B cell (primary cell): Measurements from ENCODE around the gene MUC13. TPM values are rescaled to one million over a fixed set of nuclear protein-coding genes. Genes with fewer than 3 reads are reported as not detected.

Experiments
- ATAC-seq: fragments of 200-7000 bp; cut with Tn5 transposase; one replicate; pipeline ENCODE4 v1.10.0; 2021; ENCODE audit warnings: low read depth, mild to moderate bottlenecking, moderate number of reproducible peaks, moderate library complexity
- CTCF ChIA-PET: fragments of 350-600 bp; sonication (Branson Sonifier 250); formaldehyde crosslinking; loops from one replicate; lab custom pipeline; 2021; ENCODE audit warnings: antibody characterized with exemption, inconsistent platforms; lab: Charles Lee
- POLR2A ChIA-PET: fragments of 350-600 bp; sonication (Branson Sonifier 250); formaldehyde crosslinking; loops from one replicate; lab custom pipeline; 2021; ENCODE audit warnings: antibody characterized with exemption; lab: Charles Lee
- DNase-seq: peaks from one replicate; pipeline ENCODE4 v3.0.0; 2013
- H2AFZ ChIP-seq: 2 replicates; pipeline ENCODE4 v1.6.1; 2012; ENCODE audit warnings: mild to moderate bottlenecking, low read depth, low read length; ENCODE audit not compliant: insufficient read depth, poor library complexity, severe bottlenecking
- H3K27ac ChIP-seq, 2 donors: 1 replicate in 1 of 2; 2 replicates in 1 of 2; pipeline ENCODE4 v1.5.1; 2012 to 2013; ENCODE audit warnings: low read length in 2 of 2, mild to moderate bottlenecking in 2 of 2, moderate library complexity in 1 of 2
- H3K27me3 ChIP-seq, 4 experiments: fragments of 200-600 bp in 1 of 4; sonication (generic) in 1 of 4; replicated peaks in 1 of 4; 1 replicate in 2 of 4; 2 replicates in 2 of 4; pipeline versions ENCODE4 v1.6.1 to v1.7.0; 2013 to 2016; ENCODE audit warnings: low read length in 3 of 4, mild to moderate bottlenecking in 2 of 4, mixed read lengths in 1 of 4, moderate library complexity in 1 of 4; ENCODE audit not compliant: insufficient read depth in 4 of 4, control insufficient read depth in 3 of 4; ENCODE audit errors: control extremely low read depth in 1 of 4
- H3K36me3 ChIP-seq, 2 experiments: replicated peaks in 1 of 2; 1 replicate in 1 of 2; 2 replicates in 1 of 2; pipeline versions ENCODE4 v1.6.1 to v1.7.1; 2013; ENCODE audit warnings: low read length in 1 of 2; ENCODE audit not compliant: insufficient read depth in 2 of 2, control insufficient read depth in 1 of 2; ENCODE audit errors: control extremely low read depth in 1 of 2, extremely low read depth in 1 of 2
- H3K4me1 ChIP-seq, 2 donors: fragments of 200-600 bp in 1 of 2; sonication (generic) in 1 of 2; 1 replicate in 1 of 2; 2 replicates in 1 of 2; pipeline versions ENCODE4 v1.5.1 to v1.6.1; 2013 to 2017; ENCODE audit warnings: low read length in 2 of 2; ENCODE audit not compliant: control insufficient read depth in 2 of 2, insufficient read depth in 2 of 2
- H3K4me2 ChIP-seq: replicated peaks from 2 replicates; pipeline ENCODE3; 2012; ENCODE audit warnings: mild to moderate bottlenecking, low read depth, low read length; ENCODE audit not compliant: poor library complexity, severe bottlenecking
- H3K4me3 ChIP-seq, 5 experiments: fragments of 200-600 bp in 1 of 5; sonication (generic) in 1 of 5; 1 replicate in 3 of 5; 2 replicates in 2 of 5; pipeline versions ENCODE4 v1.5.1 to v1.7.0; 2011 to 2016; ENCODE audit warnings: low read length in 4 of 5, mild to moderate bottlenecking in 4 of 5, low read depth in 2 of 5, control low read depth in 1 of 5, moderate library complexity in 1 of 5; ENCODE audit not compliant: insufficient read depth in 1 of 5; ENCODE audit errors: control extremely low read depth in 1 of 5, extremely low read depth in 1 of 5
- H3K79me2 ChIP-seq: fragments of 200-600 bp; sonication (generic); one replicate; pipeline ENCODE4 v1.6.0; 2016; ENCODE audit warnings: low read length; ENCODE audit not compliant: control insufficient read depth, insufficient read depth
- H3K9ac ChIP-seq: fragments of 200-600 bp; sonication (generic); 2 replicates; pipeline ENCODE4 v1.6.1; 2017; ENCODE audit warnings: mild to moderate bottlenecking, low read length, moderate library complexity
- H3K9me3 ChIP-seq, 3 donors: one replicate each; pipeline versions ENCODE4 v1.6.1 to v1.7.1; 2013; ENCODE audit warnings: low read length in 2 of 3; ENCODE audit not compliant: control insufficient read depth in 2 of 3, insufficient read depth in 1 of 3; ENCODE audit errors: control extremely low read depth in 1 of 3
- H4K20me1 ChIP-seq: 2 replicates; pipeline ENCODE4 v1.6.0; 2012; ENCODE audit warnings: mild to moderate bottlenecking, low read length; ENCODE audit not compliant: insufficient read depth, control insufficient read depth, poor library complexity, severe bottlenecking
- H3K27ac Mint-ChIP-seq: one replicate; pipeline ENCODE4 v1.8.0; 2021; ENCODE audit warnings: mixed read lengths
- H3K27me3 Mint-ChIP-seq: one replicate; pipeline ENCODE4 v1.8.0; 2021; ENCODE audit warnings: mixed read lengths
- H3K4me1 Mint-ChIP-seq: one replicate; pipeline ENCODE4 v1.8.0; 2021; ENCODE audit warnings: mixed read lengths
- H3K4me3 Mint-ChIP-seq: one replicate; pipeline ENCODE4 v1.8.0; 2021; ENCODE audit warnings: mixed read lengths
- H3K9me3 Mint-ChIP-seq: one replicate; pipeline ENCODE4 v1.8.0; 2022; ENCODE audit warnings: mixed read lengths; ENCODE audit not compliant: insufficient read depth
- CTCF ChIP-seq: fragments of 200-600 bp; IDR thresholded peaks from one replicate; pipeline ENCODE4 v1.8.0; 2022; ENCODE audit warnings: antibody characterized with exemption, mild to moderate bottlenecking
- EZH2 ChIP-seq: IDR thresholded peaks from 2 replicates; pipeline ENCODE4 v1.6.1; 2012; ENCODE audit warnings: borderline replicate concordance, low read depth, mild to moderate bottlenecking, moderate library complexity, low read length; ENCODE audit not compliant: insufficient read depth, poor library complexity, severe bottlenecking
- WGBS: methylation state at CpG from one replicate; pipeline ENCODE4 v1.1.5; 2013; ENCODE audit warnings: missing lambda C conversion rate; ENCODE audit not compliant: insufficient coverage; 5-methylcytosine and 5-hydroxymethylcytosine counted together
- intact Hi-C: fragments of 100-400 bp; cut with micrococcal nuclease; formaldehyde crosslinking; loops from one replicate; pipeline ENCODE4 v1.10.0; 2022
- polyA plus RNA-seq: library from polyadenylated mRNA; depleted of rRNA; stranded (reverse); fragments of >200 nt; gene quantifications from 2 replicates; pipeline ENCODE4 v1.2.3, GENCODE V29; 2012
- total RNA-seq, 2 donors: library from RNA; stranded (reverse); fragments of 120-200 nt in 1 of 2; gene quantifications; 1 replicate in 1 of 2; 2 replicates in 1 of 2; pipeline versions ENCODE4 v1.2.3 to v1.2.4, GENCODE V29; 2013 to 2022

MUC13 gene
- total and polyA plus RNA-seq, 2 donors (not counting 1 experiment from before 2014, with no cell fraction given) = not detected

- CTCF ChIA-PET = no interaction called here
- TF ChIP-seq CTCF = no peak
- TF ChIP-seq EZH2 = no peak
- H3K27ac ChIP-seq = no peak overlapping the region
- DNase-seq (no peak), ATAC-seq (no peak)
- no peaks in the 10 kb centered on the region for H3K36me3 ChIP-seq
- Mint-ChIP-seq H3K27ac (no peak overlapping the region), H3K4me1 (peaks cover 5% of the 10 kb centered on the region), H3K4me3 (no peak overlapping the region), H3K27me3 (peaks cover 3% of the 10 kb centered on the region), H3K9me3 (no peaks in the 10 kb centered on the region)
- no peaks in the 10 kb centered on the region for H3K79me2 ChIP-seq
- no peak overlapping the region for H3K4me3 ChIP-seq
- H2AFZ ChIP-seq = no peak overlapping the region
- 57% methylated on average over 3 of the region's 3 CpGs for WGBS
- H3K4me2 ChIP-seq = no peak overlapping the region
- no peaks in the 10 kb centered on the region for H3K4me1 ChIP-seq
- intact Hi-C loops = no loop called here
- H3K9me3 ChIP-seq = no peaks in the 10 kb centered on the region
- no peaks in the 10 kb centered on the region for H4K20me1 ChIP-seq
- H3K9ac ChIP-seq = no peak overlapping the region
- no peaks in the 10 kb centered on the region for H3K27me3 ChIP-seq
- POLR2A ChIA-PET = no interaction called here
These were observed 29.2 kb upstream of the MUC13 start for GRCh38 chr3:124963755-124964154.

- Mint-ChIP-seq H3K4me3 (no peak overlapping the region), H3K4me1 (peaks cover 5% of the 10 kb centered on the region), H3K27ac (no peak overlapping the region), H3K27me3 (peaks cover 6% of the 10 kb centered on the region), H3K9me3 (no peaks in the 10 kb centered on the region)
- Histone ChIP-seq H4K20me1 (no peaks in the 10 kb centered on the region), H3K27ac (no peak overlapping the region), H3K4me2 (no peak overlapping the region), H3K9me3 (no peaks in the 10 kb centered on the region), H3K9ac (no peak overlapping the region), H3K4me1 (no peaks in the 10 kb centered on the region), H3K36me3 (no peaks in the 10 kb centered on the region), H3K79me2 (no peaks in the 10 kb centered on the region), H2AFZ (no peak overlapping the region), H3K27me3 (peaks cover 0 to 3% (median 0%) of the 10 kb centered on the region in 4 experiments), H3K4me3 (no peak overlapping the region)
- intact Hi-C loops = no loop called here
- no peak for TF ChIP-seq EZH2
- no peak for TF ChIP-seq CTCF
- WGBS = no CpG with 5 or more reads among the region's 2 CpGs
- ATAC-seq = no peak
- POLR2A ChIA-PET = no interaction called here
- no peak for DNase-seq
- CTCF ChIA-PET = no interaction called here
These were observed 27.9 kb upstream of the MUC13 start for GRCh38 chr3:124962403-124962940.
